IPS DF 6.9 (cell line): ENCODE data around the gene SLC4A9.
A peak's percentile ranks its signal among the peaks of the same experiment; 100 is the strongest.
"Not testable (repeated sequence)": the region's sequence is repeated elsewhere in the genome, so short reads cannot be mapped to it uniquely, and the experiment has no call there.

Experiments used
- DNase-seq: peaks from one replicate; pipeline ENCODE4 v3.0.0-alpha.2; 2013; ENCODE audit warnings: low read depth, low spot score
- H3K27ac ChIP-seq: one replicate; pipeline ENCODE4 v1.5.1; 2013; ENCODE audit warnings: low read length, control low read depth
- H3K27me3 ChIP-seq: 2 replicates; pipeline ENCODE4 v1.6.1; 2013; ENCODE audit warnings: mild to moderate bottlenecking, low read length; ENCODE audit not compliant: control insufficient read depth, insufficient read depth
- H3K36me3 ChIP-seq: 2 replicates; pipeline ENCODE4 v1.6.1; 2013; ENCODE audit warnings: low read length; ENCODE audit not compliant: control insufficient read depth, insufficient read depth
- H3K4me1 ChIP-seq: 2 replicates; pipeline ENCODE4 v1.6.1; 2013; ENCODE audit warnings: low read length; ENCODE audit not compliant: control insufficient read depth, insufficient read depth
- H3K4me3 ChIP-seq: 2 replicates; pipeline ENCODE4 v1.5.1; 2013; ENCODE audit warnings: mild to moderate bottlenecking, low read length
- H3K9me3 ChIP-seq: 2 replicates; pipeline ENCODE4 v1.6.1; 2013; ENCODE audit warnings: low read length, inconsistent platforms; ENCODE audit not compliant: control insufficient read depth, insufficient read depth
- WGBS: extraction: QIAGEN DNeasy Blood & Tissue Kit; methylation state at CpG from one replicate; pipeline ENCODE4 v1.1.7; 2013; ENCODE audit warnings: mixed read lengths, missing lambda C conversion rate; ENCODE audit not compliant: insufficient read length, insufficient coverage; 5-methylcytosine and 5-hydroxymethylcytosine counted together

SLC4A9 gene

DNA sequence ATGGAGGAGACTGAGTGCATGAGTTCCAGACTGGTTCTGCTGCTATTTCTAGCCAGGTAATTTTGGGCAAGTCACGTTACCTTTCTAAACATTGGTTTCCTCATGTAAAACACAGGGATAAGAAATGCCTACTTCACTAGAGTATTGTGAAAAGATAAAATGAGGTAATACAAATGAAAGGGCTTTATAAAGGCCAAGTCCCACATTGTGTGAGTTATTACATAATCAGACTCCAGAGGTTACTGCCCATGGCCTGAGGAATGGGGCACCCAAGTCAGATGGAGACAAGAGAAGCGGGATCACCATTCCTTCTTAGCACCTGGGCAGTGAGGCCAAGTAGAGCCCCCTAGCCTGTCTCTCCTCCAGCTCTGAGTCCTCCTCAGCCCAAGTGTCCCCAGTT, 21.1 kb upstream of the SLC4A9 start:
- WGBS: no CpG with 5 or more reads among the region's 2 CpGs
- H3K4me3 ChIP-seq: no peak overlapping the region
- DNase-seq: no peak
- H3K4me1 ChIP-seq: no peaks in the 10 kb centered on the region
- H3K9me3 ChIP-seq: no peaks in the 10 kb centered on the region
- H3K27me3 ChIP-seq: no peaks in the 10 kb centered on the region
- H3K36me3 ChIP-seq: no peaks in the 10 kb centered on the region
- H3K27ac ChIP-seq: no peak overlapping the region

DNA sequence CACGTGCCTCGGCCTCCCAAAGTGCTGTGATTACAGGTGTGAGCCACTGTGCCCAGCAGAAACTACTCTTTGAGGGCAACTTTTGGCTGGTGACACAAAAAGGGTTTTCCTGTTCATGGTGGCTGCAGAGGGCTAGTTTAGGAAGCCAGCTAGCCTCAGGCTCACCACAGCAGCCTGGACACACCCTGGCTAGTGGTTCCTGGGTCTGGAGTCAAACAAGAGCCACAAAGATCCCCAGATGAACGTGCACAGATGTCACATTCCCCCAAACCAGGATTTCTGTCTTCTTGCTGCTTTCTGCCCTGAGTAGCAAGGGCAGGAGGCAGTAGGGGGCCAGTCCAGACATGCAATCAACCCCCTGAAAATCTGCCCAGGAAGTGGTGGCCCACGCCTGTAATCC, 20.4 kb upstream of the SLC4A9 start:
- H3K36me3 ChIP-seq: no peaks in the 10 kb centered on the region
- WGBS: no CpG with 5 or more reads among the region's 4 CpGs
- H3K4me3 ChIP-seq: no peak overlapping the region
- no peaks in the 10 kb centered on the region for H3K9me3 ChIP-seq
- DNase-seq: no peak
- no peak overlapping the region for H3K27ac ChIP-seq
- H3K4me1 ChIP-seq: no peaks in the 10 kb centered on the region
- H3K27me3 ChIP-seq: no peaks in the 10 kb centered on the region

DNA sequence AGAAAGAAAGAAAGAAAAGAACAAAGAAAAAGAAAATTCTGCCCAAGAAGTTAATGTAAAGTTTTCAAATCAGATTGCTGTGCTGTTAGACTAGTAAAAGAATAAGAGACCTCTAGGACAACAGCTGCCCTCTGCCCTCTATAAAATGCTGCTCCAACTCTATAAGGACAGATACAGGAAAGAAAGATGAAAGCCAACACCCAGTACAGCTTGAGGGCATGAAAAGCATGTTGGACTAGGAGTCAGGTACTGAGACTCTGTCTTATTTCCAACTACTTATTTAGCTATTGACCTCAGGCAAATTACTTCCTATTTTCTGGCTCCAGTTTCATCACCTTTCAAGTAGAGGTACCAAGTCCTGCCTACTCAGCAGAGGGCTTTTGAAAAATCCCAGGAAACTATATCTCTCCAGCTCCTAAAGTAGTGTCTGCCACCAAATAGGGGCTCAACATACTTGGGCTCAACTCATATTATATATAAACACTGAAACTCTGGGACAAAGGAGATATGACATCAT, 19.3 kb upstream of the SLC4A9 start:
- H3K4me3 ChIP-seq: no peak overlapping the region
- no peaks in the 10 kb centered on the region for H3K36me3 ChIP-seq
- no peaks in the 10 kb centered on the region; the same call in 1 of the 2 replicates for H3K27me3 ChIP-seq
- no peak overlapping the region for H3K27ac ChIP-seq
- no peaks in the 10 kb centered on the region for H3K4me1 ChIP-seq
- no peaks in the 10 kb centered on the region for H3K9me3 ChIP-seq
- DNase-seq: no peak

DNA sequence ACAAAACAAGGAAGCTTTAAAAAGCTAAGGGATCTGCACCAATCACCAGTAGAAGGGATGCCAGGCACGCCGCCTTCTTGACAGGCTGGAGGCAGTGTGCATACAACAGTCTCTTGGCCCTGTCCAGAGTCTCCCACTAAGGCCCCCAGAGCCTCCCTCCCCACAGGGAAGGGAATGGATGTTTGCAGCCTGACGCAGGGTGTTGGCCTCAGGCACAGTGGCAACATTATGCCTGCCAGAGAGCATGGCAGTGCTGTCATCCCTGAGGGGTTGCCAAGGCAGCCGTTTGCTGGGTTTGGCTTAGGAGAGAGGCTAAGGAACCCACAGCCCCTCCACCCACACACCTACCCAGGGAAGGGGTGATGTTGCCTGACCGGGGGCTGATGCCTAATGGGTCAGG, 18.4 kb upstream of the SLC4A9 start:
- WGBS: no CpG with 5 or more reads among the region's 5 CpGs
- no peak overlapping the region for H3K27ac ChIP-seq
- H3K27me3 ChIP-seq: no peaks in the 10 kb centered on the region; the same call in 1 of the 2 replicates
- H3K36me3 ChIP-seq: no peaks in the 10 kb centered on the region
- H3K9me3 ChIP-seq: no peaks in the 10 kb centered on the region
- DNase-seq: no peak
- no peaks in the 10 kb centered on the region for H3K4me1 ChIP-seq
- no peak overlapping the region for H3K4me3 ChIP-seq

DNA sequence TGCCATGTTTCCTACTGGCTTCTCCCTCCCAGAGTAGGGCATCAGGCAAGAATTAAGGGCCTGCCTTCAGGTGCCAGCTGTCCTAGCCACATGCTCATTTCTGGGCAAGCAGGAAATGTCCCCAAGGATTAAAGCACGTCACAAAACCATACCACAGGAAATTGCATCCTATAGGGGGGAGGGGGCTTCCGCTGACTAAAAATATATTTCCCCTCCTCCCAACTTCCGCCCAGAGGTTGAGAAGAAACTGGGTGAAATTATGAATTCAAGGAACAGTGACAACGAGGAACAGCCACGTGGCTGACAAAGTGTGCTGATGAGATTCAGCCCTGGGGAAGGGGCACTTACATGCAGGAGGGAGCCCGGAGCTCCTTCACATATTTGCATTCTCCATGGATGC, 17.7 kb upstream of the SLC4A9 start:
- H3K27ac ChIP-seq: no peak overlapping the region
- no CpG with 5 or more reads among the region's 6 CpGs for WGBS
- no peaks in the 10 kb centered on the region for H3K36me3 ChIP-seq
- DNase-seq: no peak
- no peaks in the 10 kb centered on the region; the same call in 1 of the 2 replicates for H3K27me3 ChIP-seq
- H3K9me3 ChIP-seq: no peaks in the 10 kb centered on the region
- H3K4me3 ChIP-seq: no peak overlapping the region
- no peaks in the 10 kb centered on the region for H3K4me1 ChIP-seq

DNA sequence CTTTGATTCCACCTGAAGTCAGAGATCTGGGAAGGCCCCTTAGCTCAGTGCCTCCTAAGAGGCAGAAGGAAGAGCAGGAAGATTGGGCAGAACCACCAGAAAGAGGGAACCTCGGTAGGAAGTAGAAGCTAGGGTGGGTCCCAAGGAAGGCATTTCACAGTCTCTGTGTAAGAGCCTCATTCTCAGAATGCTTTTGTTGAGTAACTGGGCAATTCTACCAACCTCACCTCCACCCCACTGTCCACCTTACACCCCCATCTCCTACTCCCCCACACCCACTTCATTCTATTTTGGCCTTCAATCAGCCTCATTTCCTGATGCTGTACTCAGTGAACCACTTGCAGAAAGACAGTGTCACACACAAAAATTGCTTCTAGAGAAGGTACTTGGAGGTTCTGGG, 17.1 kb upstream of the SLC4A9 start:
- no peaks in the 10 kb centered on the region for H3K4me1 ChIP-seq

DNA sequence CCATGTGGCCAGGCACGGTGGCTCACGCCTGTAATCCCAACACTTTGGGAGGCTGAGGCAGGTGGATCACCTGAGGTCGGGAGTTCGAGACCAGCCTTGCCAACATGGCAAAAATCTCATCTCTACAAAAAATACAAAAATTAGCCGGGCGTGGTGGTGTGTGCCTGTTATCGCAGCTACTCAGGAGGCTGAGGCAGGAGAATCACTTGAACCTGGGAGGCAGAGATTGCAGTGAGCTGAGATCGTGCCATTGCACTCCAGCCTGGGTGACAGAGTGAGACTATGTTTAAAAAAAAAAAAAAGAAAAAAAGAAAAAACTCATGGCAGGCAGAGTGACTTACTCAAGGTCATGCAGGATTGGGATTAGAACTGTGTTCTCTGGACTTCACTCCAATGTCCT, 16.1 kb upstream of the SLC4A9 start:
- H3K4me3 ChIP-seq, H3K27ac ChIP-seq, H3K4me1 ChIP-seq, H3K9me3 ChIP-seq, DNase-seq, H3K27me3 ChIP-seq, H3K36me3 ChIP-seq: not testable (repeated sequence)
- WGBS: no CpG with 5 or more reads among the region's 8 CpGs

More for the DNA sequence above, 17.1 kb upstream of the SLC4A9 start:
- H3K27me3 ChIP-seq: no peaks in the 10 kb centered on the region; the same call in 1 of the 2 replicates
- no peak overlapping the region for H3K4me3 ChIP-seq
- WGBS: no CpG with 5 or more reads among the region's 1 CpG
- DNase-seq: no peak
- no peak overlapping the region for H3K27ac ChIP-seq
- no peaks in the 10 kb centered on the region for H3K9me3 ChIP-seq
- H3K36me3 ChIP-seq: no peaks in the 10 kb centered on the region

DNA sequence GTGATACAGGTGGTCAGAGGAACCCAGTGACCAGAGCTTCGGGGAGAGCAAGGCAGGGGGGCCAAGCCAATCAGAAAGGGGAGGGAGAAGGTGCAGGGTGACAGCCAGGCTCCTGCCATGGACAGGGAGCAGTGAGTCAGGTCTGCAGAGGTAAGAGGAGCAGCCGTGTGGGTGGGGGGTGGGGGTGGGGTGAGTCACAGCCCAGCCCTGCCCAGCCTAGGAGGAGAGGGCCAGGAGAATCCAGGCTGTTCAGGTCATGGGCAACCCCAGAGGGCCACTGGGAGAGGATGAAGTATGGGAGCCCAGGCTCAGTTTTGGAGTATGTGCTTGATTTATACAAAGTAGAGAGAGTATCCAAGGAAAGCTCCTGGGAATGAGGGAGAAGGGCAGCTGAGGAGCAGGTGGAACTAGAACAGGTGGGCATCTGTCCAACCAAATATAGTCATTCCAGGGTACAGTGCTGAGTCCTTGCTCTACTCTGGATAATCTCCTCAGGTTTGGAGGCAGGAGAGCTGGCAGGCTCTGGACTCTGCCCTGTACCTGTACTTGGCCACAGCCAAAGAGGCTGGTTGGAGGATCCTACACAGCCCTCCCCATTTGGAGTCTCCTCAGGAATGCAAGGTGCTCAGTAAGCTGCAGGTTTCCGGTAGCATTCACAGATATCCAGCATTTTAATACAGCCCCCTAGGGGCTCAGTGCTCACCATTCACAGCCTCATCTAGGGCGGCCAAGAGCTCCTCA, 15.1 kb upstream of the SLC4A9 start:
- no peaks in the 10 kb centered on the region for H3K36me3 ChIP-seq
- WGBS: no CpG with 5 or more reads among the region's 4 CpGs
- H3K27me3 ChIP-seq: no peaks in the 10 kb centered on the region; the same call in 1 of the 2 replicates
- H3K9me3 ChIP-seq: no peaks in the 10 kb centered on the region
- H3K4me3 ChIP-seq: no peak overlapping the region
- no peak overlapping the region for H3K27ac ChIP-seq
- H3K4me1 ChIP-seq: no peaks in the 10 kb centered on the region
- no peak for DNase-seq

DNA sequence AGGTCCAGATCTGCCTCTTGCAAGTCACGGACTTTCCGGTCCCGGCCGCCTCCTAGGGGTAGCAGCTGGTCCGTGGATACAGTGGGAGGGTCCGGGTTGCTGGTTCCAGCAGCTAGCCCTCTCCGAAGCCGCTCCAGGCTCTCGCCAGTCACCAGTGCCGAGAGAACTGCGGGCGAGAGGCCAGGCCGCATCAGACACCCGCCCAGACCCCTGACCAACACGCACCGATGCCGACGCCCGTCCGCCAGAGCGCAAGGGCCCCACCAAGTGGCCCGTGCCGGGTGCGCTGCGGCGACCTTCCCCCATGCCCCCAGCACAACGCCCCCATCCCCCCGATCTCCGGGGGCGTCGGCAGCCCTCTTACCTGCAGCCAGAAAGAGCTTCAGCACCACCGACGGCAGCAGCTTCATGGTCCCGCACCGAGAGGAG, 14.1 kb upstream of the SLC4A9 start:
- Histone ChIP-seq H3K27ac (no peak overlapping the region), H3K4me3 (peak overlapping the region; percentile 56; the same call in 1 of the 2 replicates), H3K9me3 (no peaks in the 10 kb centered on the region), H3K27me3 (no peaks in the 10 kb centered on the region; the same call in 1 of the 2 replicates), H3K4me1 (no peaks in the 10 kb centered on the region), H3K36me3 (no peaks in the 10 kb centered on the region)
- DNase-seq: peak; percentile 20
- WGBS: no CpG with 5 or more reads among the region's 35 CpGs

DNA sequence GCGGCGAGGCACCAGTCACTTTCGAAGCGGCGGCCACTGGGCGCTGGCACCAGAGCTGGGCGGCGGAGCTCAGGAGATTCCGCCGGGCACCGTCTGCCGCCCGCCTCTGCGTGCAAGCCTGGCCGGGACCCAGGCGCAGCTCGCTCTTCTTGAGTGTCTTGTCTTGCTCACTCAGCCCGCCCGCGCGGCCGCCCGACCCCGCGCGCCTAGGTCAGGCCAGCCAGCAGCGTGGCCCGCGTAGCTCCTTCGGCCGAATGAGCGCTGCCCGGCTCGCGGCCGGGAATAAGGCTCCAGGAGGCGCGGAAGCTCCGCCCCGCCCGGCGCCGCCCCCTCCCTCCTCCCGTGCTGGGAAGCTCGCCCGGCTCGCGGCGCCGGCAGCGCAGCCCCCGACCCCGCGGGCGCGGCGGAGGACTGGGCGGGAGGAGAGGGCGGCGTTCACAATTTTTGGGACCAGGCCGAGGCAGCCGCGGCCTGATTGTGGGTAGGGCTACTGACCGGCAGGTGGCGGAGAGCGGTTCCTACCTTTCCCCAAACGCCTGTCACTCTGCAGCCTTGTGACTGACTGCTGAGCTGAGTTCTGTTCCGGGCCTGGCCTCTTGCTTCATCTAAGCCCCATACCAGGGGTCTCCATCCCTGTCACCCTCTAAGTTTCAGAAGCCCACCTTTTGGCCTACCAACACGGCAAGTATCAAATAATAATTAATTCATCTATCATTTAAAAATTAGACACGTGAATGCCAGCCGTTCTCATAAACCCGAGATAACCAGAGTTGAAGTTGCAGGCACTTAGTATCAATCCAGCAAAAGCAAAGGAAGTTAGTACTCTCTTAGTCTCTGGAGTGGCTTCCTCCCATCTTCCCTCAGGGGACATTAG, 13.4 kb upstream of the SLC4A9 start, which contains the start of gene HBEGF:
TSS of gene HBEGF (minus strand) at position 256 of the 874 bp plus-strand sequence. CDS start 275 bp downstream, outside the sequence.
- H3K4me1 ChIP-seq: no peaks in the 10 kb centered on the region
- no peak within 1 kb of the TSS for H3K27ac ChIP-seq

More for the DNA sequence above, 13.4 kb upstream of the SLC4A9 start, which contains the start of gene HBEGF:
- WGBS: no CpG with 5 or more reads among the region's 72 CpGs
- DNase-seq: peak; percentile 75
- no peaks in the 10 kb centered on the region for H3K36me3 ChIP-seq
- H3K9me3 ChIP-seq: no peaks in the 10 kb centered on the region
- peak within 1 kb of the TSS; percentile 56; the same call in 1 of the 2 replicates for H3K4me3 ChIP-seq
- no peaks in the 10 kb centered on the region; the same call in 1 of the 2 replicates for H3K27me3 ChIP-seq
